ENCODE measurements around the gene ST3GAL3. TPM values are rescaled to one million over a fixed set of nuclear protein-coding genes. Genes with fewer than 3 reads are reported as not detected.

ST3GAL3 gene
- total RNA-seq, 2 donors from 2014 or later: 26.3 to 36.0 TPM

- Histone ChIP-seq H3K4me3 (peak within 1 kb of the TSS; percentile 73), H3K36me3 (no peaks in the 10 kb centered on the region), H3K27me3 (replicated peaks; ENCODE audit: insufficient read depth) (no peaks in the 10 kb centered on the region), H3K9me3 (no peaks in the 10 kb centered on the region), H3K4me1 (ENCODE audit: control insufficient read depth in 1 of 2, low read depth in 2 of 2) (peaks cover 15 to 20% of the 10 kb centered on the region in 2 donors), H3K27ac (no peak within 1 kb of the TSS)
- DNase-seq (ENCODE audit: low spot score): no peak
- no peak for ATAC-seq (ENCODE audit: insufficient number of reproducible peaks, low FRiP score, low read depth)
- TF ChIP-seq, protein P1, sequence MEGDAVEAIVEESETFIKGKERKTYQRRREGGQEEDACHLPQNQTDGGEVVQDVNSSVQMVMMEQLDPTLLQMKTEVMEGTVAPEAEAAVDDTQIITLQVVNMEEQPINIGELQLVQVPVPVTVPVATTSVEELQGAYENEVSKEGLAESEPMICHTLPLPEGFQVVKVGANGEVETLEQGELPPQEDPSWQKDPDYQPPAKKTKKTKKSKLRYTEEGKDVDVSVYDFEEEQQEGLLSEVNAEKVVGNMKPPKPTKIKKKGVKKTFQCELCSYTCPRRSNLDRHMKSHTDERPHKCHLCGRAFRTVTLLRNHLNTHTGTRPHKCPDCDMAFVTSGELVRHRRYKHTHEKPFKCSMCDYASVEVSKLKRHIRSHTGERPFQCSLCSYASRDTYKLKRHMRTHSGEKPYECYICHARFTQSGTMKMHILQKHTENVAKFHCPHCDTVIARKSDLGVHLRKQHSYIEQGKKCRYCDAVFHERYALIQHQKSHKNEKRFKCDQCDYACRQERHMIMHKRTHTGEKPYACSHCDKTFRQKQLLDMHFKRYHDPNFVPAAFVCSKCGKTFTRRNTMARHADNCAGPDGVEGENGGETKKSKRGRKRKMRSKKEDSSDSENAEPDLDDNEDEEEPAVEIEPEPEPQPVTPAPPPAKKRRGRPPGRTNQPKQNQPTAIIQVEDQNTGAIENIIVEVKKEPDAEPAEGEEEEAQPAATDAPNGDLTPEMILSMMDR (IDR thresholded peaks at IDR 0.05): no peak
Observed at GRCh38 chr1:43933386-43934100, 226.2 kb downstream of the ST3GAL3 start, which contains the start of gene ARTN. Gene ARTN (plus strand): TSS chr1:43933801. CDS start chr1:43935657, 1,856 bp downstream.

DNA sequence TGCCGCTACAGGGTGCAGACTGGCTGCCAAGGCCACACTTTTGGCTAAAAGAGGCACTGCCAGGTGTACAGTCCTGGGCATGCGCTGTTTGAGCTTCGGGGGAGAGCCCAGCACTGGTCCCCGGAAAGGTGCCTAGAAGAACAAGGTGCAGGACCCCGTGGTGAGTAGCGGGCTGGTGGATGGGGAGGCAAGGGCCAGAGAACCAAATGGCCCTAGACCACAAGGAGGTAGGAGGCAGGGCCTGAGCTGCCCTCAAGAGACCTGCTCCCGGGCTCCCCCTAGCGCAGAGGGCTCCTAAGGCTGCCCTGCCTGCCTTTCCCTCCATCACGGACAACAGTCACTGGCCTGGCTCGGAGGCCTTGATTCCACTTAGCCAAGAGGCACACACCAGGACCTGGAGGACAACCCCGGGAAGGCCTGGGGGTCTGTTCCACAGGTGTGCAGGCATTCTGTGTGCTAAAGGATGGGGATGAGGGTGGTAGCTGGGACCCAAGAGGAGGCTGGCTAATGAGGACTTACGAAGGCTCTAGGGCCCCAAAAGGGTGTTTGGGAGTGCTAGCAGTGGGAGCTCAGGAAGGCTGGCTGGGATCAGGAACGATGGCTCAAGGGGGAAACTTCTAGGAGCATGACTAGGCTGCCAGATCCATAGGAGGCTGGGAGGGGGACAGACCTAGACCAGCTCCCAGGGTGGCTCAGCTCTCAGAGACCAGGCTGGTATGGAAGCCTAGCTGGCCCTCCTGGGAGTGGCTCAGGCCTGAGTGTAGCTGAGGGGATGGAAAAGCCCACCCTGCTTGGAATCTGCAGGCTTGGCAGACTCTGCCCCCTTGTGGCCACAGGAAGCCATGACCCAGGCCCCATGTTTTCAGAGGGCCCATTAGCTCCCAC, 227.0 kb downstream of the ST3GAL3 start:
- Histone ChIP-seq H3K9me3 (no peaks in the 10 kb centered on the region), H3K36me3 (no peaks in the 10 kb centered on the region), H3K27me3 (replicated peaks; ENCODE audit: insufficient read depth) (no peaks in the 10 kb centered on the region), H3K4me1 (ENCODE audit: control insufficient read depth in 1 of 2, low read depth in 2 of 2) (peaks cover 15 to 20% of the 10 kb centered on the region in 2 donors), H3K27ac (no peak overlapping the region), H3K4me3 (peak overlapping the region; percentile 73)
- ATAC-seq (ENCODE audit: insufficient number of reproducible peaks, low FRiP score, low read depth): no peak
- no peak for DNase-seq (ENCODE audit: low spot score)
- TF ChIP-seq, protein P1 (IDR thresholded peaks at IDR 0.05): peak; percentile 88

DNA sequence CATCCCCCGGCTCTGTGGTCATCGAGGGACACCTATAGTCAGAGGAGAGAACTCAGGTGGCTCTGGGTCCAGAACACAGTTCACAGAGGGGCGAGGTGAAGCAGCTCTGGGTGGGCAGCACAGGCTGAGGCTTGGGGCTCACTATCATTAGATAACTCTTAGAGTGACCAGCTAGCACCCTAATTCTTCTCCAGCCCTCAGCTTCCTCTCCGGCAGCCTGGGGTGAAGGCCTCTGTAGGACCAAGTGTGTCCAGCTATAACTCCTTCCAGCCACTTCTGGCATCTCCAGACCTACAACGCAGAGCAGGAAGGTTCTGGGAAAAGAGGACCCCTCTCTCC, 227.6 kb downstream of the ST3GAL3 start:
- ATAC-seq (ENCODE audit: insufficient number of reproducible peaks, low FRiP score, low read depth) (no peak), DNase-seq (ENCODE audit: low spot score) (no peak)
- Histone ChIP-seq H3K4me3 (no peak overlapping the region), H3K27me3 (replicated peaks; ENCODE audit: insufficient read depth) (no peaks in the 10 kb centered on the region), H3K4me1 (ENCODE audit: control insufficient read depth in 1 of 2, low read depth in 2 of 2) (peaks cover 15 to 20% of the 10 kb centered on the region in 2 donors), H3K36me3 (no peaks in the 10 kb centered on the region), H3K9me3 (no peaks in the 10 kb centered on the region), H3K27ac (no peak overlapping the region)
- TF ChIP-seq, protein P1 (IDR thresholded peaks at IDR 0.05): no peak

GRCh38 chr1:43935711-43936427, 228.5 kb downstream of the ST3GAL3 start:
- H3K4me1 ChIP-seq (ENCODE audit: control insufficient read depth in 1 of 2, low read depth in 2 of 2): peaks cover 15 to 20% of the 10 kb centered on the region in 2 donors
- H3K36me3 ChIP-seq: no peaks in the 10 kb centered on the region
- H3K27ac ChIP-seq: no peak overlapping the region
- peak overlapping the region; percentile 69 for H3K4me3 ChIP-seq
- TF ChIP-seq, protein P1 (IDR thresholded peaks at IDR 0.05): no peak
- no peaks in the 10 kb centered on the region for H3K9me3 ChIP-seq
- H3K27me3 ChIP-seq (replicated peaks; ENCODE audit: insufficient read depth): no peaks in the 10 kb centered on the region
- DNase-seq (ENCODE audit: low spot score) (no peak), ATAC-seq (ENCODE audit: insufficient number of reproducible peaks, low FRiP score, low read depth) (no peak)

All from thoracic aorta (tissue), 2 donors.